HUES64 (cell line): Measurements from ENCODE around the gene EOMES.
A peak's percentile ranks its signal among the peaks of the same experiment; 100 is the strongest.

Source experiments
- H3K27ac ChIP-seq: 2 replicates; pipeline ENCODE4 v1.7.0; 2013; ENCODE audit warnings: low read depth, low read length, inconsistent platforms
- H3K27me3 ChIP-seq: 2 replicates; pipeline ENCODE4 v1.6.1; 2013; ENCODE audit warnings: mild to moderate bottlenecking, low read length; ENCODE audit not compliant: insufficient read depth
- H3K36me3 ChIP-seq: 2 replicates; pipeline ENCODE4 v1.6.1; 2013; ENCODE audit warnings: mild to moderate bottlenecking, low read length; ENCODE audit not compliant: insufficient read depth
- H3K4me1 ChIP-seq: 2 replicates; pipeline ENCODE4 v1.6.1; 2013; ENCODE audit warnings: mild to moderate bottlenecking, low read length, moderate library complexity; ENCODE audit not compliant: insufficient read depth
- H3K4me3 ChIP-seq: 2 replicates; pipeline ENCODE4 v1.5.1; 2013; ENCODE audit warnings: mild to moderate bottlenecking, low read length, moderate library complexity
- H3K9ac ChIP-seq: 2 replicates; pipeline ENCODE4 v1.6.1; 2013; ENCODE audit warnings: mild to moderate bottlenecking, low read depth, low read length
- H3K9me3 ChIP-seq: 2 replicates; pipeline ENCODE4 v1.6.1; 2013; ENCODE audit warnings: low read depth, low read length; ENCODE audit not compliant: insufficient read depth
- WGBS: fragments of 150-250, 120-280 bp; methylation state at CpG from one replicate; pipeline ENCODE4 v1.1.7; 2013; ENCODE audit warnings: missing lambda C conversion rate; 5-methylcytosine and 5-hydroxymethylcytosine counted together

The EOMES gene

DNA sequence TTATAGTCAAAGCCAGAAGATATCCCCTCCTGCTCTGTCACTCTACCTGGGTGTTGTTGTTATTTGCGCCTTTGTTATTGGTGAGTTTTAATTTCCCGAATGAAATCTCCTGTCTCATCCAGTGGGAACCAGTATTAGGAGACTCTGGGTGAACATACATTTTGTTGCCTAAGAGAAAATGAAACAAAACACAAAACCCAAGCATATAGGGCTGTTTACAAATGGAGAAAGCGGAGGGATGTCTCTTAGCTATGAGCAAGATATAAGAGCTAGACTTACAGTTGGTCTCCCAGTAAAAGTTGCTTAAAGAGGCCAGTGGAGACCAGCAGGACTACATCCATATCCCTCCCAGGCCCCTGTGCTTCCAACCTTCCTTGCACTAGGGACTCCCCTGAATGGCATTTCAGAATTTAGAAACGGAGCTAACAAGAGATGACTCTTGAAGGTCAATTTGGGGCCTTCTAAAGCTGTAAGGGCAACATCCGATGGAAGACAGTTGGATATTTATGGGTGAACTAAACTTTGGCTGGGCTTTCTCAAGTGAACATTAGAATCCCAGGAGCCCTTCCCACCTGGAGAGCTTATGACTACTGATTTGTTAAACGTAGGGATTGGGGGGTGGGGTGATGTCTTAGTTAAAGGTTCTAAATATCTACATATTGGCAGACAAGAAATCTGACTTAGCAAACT is 2.7 kb downstream of the EOMES start:
- 61% methylated on average over 4 of the region's 6 CpGs for WGBS
- Histone ChIP-seq H3K4me1 (peaks cover 73% of the 10 kb centered on the region), H3K4me3 (peak overlapping the region; percentile 56; the same call in 1 of the 2 replicates), H3K27me3 (peaks cover 100% of the 10 kb centered on the region), H3K9me3 (no peaks in the 10 kb centered on the region), H3K36me3 (no peaks in the 10 kb centered on the region), H3K27ac (no peak overlapping the region), H3K9ac (no peak overlapping the region)

DNA sequence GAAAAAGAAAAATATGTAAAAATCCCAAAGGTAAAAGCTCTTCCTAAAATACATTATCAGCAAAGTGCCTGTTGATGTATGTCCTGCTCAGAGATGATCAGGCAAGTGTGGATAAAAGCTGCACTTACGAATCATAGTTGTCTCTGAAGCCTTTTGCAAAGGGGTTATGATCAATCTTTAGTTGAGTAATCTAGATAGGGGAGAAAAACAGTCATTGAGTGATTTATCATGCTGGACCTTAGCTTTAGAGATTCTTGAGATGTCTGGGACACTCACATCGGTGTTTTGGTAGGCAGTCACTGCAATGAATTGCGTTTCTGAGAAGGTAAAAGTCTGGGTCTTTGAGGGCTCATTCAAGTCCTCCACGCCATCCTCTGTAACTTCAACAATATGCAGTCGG is 3.7 kb downstream of the EOMES start:
- Histone ChIP-seq H3K4me3 (no peak overlapping the region), H3K9me3 (no peaks in the 10 kb centered on the region), H3K27me3 (peaks cover 100% of the 10 kb centered on the region), H3K9ac (no peak overlapping the region), H3K27ac (no peak overlapping the region), H3K36me3 (no peaks in the 10 kb centered on the region), H3K4me1 (peaks cover 75% of the 10 kb centered on the region)
- WGBS = 86% methylated on average over 4 of the region's 5 CpGs

DNA sequence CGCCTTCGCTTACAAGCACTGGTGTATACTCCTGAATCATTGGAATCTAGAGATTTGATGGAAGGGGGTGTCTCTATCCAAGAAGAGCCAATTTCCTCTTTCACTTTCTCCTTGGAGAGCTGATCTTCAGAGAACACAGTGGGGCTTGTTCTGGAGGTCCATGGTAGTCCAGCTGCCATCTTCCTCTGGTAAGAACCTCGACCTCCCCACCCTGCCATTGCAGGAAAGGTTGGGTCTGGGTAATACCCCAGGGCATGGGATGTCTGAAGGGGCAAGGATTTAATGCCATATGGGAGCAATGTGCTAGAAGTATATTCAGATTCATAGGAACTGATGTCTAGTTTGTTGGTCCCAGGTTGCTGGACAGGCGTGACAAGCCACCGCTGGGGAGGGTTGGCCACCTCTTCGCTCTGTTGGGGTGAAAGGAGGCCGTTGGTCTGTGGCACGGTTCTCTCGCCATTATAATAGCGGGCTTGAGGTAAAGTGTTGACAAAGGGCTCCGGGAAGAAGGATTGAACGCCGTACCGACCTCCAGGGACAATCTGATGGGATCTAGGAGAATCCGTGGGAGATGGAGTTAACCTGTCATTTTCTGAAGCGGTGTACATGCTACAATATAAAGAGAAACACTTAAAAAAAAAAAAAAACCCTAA is 4.8 kb downstream of the EOMES start:
- Histone ChIP-seq H3K27ac (no peak overlapping the region), H3K9me3 (no peaks in the 10 kb centered on the region), H3K4me1 (peaks cover 75% of the 10 kb centered on the region), H3K27me3 (peaks cover 100% of the 10 kb centered on the region), H3K4me3 (no peak overlapping the region), H3K36me3 (no peaks in the 10 kb centered on the region), H3K9ac (no peak overlapping the region)
- WGBS = 91% methylated on average over 15 of the region's 16 CpGs

DNA sequence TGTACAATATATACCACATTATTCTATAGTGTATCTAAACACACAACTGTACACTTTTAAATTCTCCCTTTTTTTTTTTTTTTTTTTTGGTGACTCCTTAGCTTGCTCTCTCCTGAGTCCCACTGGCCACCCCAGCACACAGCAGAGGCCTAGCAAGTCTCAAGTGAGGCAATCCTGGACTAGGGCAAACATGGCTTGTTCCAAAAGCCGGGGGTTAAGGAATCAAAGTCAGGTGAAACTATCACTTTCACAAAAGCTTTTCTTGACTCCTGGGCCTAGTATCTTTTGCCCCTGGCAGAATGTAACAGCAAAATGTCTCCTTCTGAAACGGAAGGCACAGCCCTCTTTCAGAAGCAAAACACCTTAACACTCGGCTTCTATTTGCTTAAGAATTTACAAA is 5.8 kb downstream of the EOMES start:
- WGBS = 43% methylated on average over 3 of the region's 3 CpGs
- Histone ChIP-seq H3K9me3 (no peaks in the 10 kb centered on the region), H3K4me3 (no peak overlapping the region), H3K27ac (no peak overlapping the region), H3K4me1 (peaks cover 78% of the 10 kb centered on the region), H3K9ac (no peak overlapping the region), H3K27me3 (peaks cover 100% of the 10 kb centered on the region), H3K36me3 (no peaks in the 10 kb centered on the region)

DNA sequence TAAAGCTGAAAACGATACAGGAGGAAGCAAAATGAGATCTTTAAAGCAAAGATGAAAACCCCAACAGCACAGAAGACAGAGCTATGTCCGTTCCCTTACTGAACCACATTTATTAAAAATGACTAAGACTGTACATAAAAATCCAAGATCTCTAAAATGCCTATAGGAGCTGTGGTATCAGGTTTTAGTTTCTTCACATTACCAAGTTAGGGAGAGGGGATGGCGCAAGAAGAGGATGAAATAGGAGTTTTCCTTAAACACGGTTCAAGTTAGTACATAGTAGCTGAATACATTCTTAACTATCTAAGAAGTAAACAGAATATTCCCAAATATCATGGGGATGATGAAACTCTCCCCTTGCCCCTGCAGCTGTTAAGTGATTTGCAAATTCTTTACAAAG is 6.3 kb downstream of the EOMES start:
- H3K4me1 ChIP-seq = peaks cover 78% of the 10 kb centered on the region
- no peak overlapping the region for H3K4me3 ChIP-seq
- peaks cover 98% of the 10 kb centered on the region for H3K27me3 ChIP-seq

DNA sequence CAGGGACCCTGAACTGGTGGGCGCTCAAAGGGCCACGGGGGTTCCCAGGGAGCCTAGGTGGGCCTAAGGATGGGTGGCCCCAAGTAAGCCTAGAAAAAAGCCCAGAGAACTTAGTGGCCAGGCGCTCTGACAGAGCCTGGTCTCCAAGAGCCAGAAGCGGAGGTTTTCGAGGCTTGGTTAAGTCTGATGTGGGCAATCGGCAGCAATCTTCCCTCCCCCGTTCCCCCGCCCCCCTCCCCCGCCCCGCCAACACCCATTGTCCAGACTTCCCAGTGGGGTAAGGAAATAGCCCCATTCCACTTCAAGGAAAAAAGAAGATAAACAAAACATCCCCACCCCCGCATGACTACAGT is 6.7 kb downstream of the EOMES start:
- 4% methylated on average over 5 of the region's 11 CpGs for WGBS
- H3K36me3 ChIP-seq = no peaks in the 10 kb centered on the region
- no peak overlapping the region for H3K9ac ChIP-seq
- H3K27ac ChIP-seq = peak overlapping the region; percentile 61; the same call in 1 of the 2 replicates
- H3K4me3 ChIP-seq = peak overlapping the region; percentile 53
- H3K27me3 ChIP-seq = peaks cover 98% of the 10 kb centered on the region
- H3K9me3 ChIP-seq = no peaks in the 10 kb centered on the region
- H3K4me1 ChIP-seq = peaks cover 74% of the 10 kb centered on the region

More for the DNA sequence above, 6.3 kb downstream of the EOMES start:
- H3K36me3 ChIP-seq = no peaks in the 10 kb centered on the region
- no peak overlapping the region for H3K27ac ChIP-seq
- 67% methylated on average over 1 of the region's 4 CpGs for WGBS
- no peak overlapping the region for H3K9ac ChIP-seq
- H3K9me3 ChIP-seq = no peaks in the 10 kb centered on the region

DNA sequence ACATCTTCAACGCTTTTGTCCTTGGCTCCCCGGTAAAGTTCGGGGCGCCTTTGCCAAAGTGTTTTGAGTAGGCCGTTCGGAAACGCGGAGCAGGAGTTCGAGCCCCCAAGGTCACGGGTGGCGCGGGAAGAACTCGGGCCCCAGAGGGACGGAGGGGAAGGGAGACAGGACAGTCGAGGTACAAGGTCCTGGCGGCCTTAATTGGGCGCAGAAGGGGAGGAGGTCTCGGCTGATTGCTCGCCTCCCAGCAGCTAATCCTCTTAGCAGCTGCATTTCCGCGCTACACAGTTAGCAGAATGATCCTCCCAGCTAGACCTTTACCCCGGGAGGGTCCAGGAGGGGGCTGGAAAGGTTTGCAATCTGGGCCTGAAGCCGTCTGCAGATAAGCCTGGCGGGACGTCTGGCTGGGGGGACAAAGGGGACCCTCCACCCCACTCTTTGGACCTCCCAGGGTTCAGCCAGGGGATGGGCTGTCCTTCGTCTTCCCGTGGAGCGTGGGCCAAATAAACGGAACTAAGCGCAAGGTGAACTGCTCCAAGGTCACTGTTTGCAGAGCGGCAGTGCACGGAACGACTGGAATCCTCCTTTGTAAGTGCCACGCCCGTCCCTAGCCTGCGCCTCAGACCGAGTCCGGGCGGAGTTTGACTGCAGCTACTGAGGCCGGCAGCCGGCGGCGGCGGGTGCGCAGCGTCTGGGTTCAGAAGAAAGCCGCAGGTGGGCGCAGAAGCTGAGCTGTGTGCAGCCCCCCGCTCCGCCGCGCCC is 7.2 kb downstream of the EOMES start:
- H3K36me3 ChIP-seq = no peaks in the 10 kb centered on the region
- H3K4me3 ChIP-seq = peak overlapping the region; percentile 53
- no peak overlapping the region for H3K9ac ChIP-seq
- peaks cover 68% of the 10 kb centered on the region for H3K4me1 ChIP-seq
- H3K9me3 ChIP-seq = no peaks in the 10 kb centered on the region
- 1% methylated on average over 52 of the region's 52 CpGs for WGBS
- peak overlapping the region; percentile 61; the same call in 1 of the 2 replicates for H3K27ac ChIP-seq
- H3K27me3 ChIP-seq = peaks cover 98% of the 10 kb centered on the region

DNA sequence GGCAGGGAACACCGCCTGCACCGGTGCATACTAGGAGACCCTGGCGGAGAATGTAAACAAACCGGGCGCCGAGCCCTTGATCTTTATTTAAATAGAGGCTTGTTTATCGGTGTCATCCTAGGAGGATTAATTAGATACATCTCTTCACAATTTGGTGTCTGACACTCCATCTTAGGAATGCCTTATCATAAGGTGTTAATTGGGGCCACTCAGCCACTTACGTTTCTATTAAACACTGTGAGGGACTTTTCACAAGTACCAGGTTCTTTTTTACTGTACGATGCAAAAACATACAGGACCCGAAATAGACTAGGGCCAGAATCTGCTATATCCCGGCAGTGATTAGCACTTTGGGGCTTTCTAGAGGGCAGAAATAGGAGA is 8.0 kb downstream of the EOMES start:
- Histone ChIP-seq H3K9me3 (no peaks in the 10 kb centered on the region), H3K4me3 (peak overlapping the region; percentile 53), H3K36me3 (no peaks in the 10 kb centered on the region), H3K9ac (no peak overlapping the region), H3K27ac (no peak overlapping the region; the same call in 1 of the 2 replicates), H3K4me1 (peaks cover 61% of the 10 kb centered on the region), H3K27me3 (peaks cover 98% of the 10 kb centered on the region)
- under 1% methylated on average over 10 of the region's 11 CpGs for WGBS

DNA sequence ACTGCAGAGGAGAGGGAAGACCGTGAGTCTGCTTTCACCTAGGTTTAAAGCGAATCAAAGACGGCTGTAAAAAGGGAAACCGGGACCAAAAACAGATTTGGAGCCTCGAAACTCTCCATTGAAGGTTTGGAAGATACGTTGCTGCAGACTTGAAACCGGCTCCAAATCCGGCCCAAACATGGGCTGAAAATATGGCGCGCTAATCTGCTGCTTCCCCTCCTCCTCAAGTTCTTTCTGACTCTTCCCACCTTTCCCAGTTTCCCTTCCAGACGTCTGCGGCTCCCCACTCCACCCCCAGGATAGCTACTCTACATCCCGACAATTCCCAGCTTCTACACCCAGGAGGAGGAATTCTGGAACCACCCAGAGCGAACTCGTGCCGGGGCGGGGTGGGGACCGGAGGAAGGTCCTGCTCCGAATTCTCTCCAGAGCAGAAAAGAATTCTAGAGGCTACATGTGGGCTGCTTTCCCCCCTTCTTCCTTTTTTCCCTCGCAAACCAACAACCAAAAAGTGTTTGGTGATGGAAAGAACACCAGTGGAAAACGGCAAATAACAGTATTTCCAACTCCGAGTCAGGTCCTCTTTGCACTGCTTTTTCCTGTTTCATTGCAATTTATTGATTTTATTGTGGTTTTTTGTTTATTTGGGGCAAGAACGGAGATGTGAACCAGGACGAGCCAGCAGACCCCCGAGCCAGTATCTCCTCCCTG is 8.5 kb downstream of the EOMES start:
- Histone ChIP-seq H3K27ac (no peak overlapping the region; the same call in 1 of the 2 replicates), H3K4me1 (peaks cover 55% of the 10 kb centered on the region), H3K27me3 (peaks cover 97% of the 10 kb centered on the region), H3K9ac (no peak overlapping the region), H3K4me3 (peak overlapping the region; percentile 53), H3K36me3 (no peaks in the 10 kb centered on the region), H3K9me3 (no peaks in the 10 kb centered on the region)
- WGBS = under 1% methylated on average over 24 of the region's 25 CpGs

DNA sequence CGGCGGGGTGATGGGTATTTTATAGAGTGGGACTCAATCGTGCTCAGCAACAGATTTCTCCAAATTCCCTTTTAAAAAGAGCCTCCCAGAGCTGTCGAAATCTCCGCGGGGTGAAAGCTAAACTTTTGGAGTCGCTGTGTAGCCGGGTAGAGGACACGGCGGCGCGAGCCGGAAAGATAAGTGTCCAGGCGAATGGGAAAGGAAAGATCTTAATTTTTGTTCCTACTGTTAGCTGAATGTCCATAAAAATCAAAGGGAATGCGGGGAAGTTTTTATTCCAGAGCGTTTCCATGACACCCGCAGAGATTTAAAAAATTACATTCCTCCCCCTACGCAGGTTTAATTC is 9.1 kb downstream of the EOMES start:
- no peak overlapping the region for H3K9ac ChIP-seq

More for the DNA sequence above, 9.1 kb downstream of the EOMES start:
- Histone ChIP-seq H3K4me3 (peak overlapping the region; percentile 53), H3K36me3 (no peaks in the 10 kb centered on the region), H3K27me3 (peaks cover 97% of the 10 kb centered on the region), H3K4me1 (peaks cover 51% of the 10 kb centered on the region), H3K27ac (no peak overlapping the region; the same call in 1 of the 2 replicates), H3K9me3 (no peaks in the 10 kb centered on the region)
- WGBS = 1% methylated on average over 16 of the region's 18 CpGs
